Transverse colon (tissue), 4 donors: ENCODE data around the gene NATD1.

Source experiments
- POLR2AphosphoS5 ChIP-seq, 3 donors: sonication (generic); formaldehyde crosslinking; IDR thresholded peaks; one replicate each; pipeline ENCODE4 v1.6.1; 2016; ENCODE audit warnings: antibody characterized with exemption in 3 of 3
- TF ChIP-seq, protein P1 (sequence below), 5 experiments: fragments of 200-600 bp in 3 of 5; fragments of 450-650 bp in 2 of 5; sonication (generic) in 3 of 5; IDR thresholded peaks; 1 replicate in 2 of 5; 2 replicates in 3 of 5; pipeline ENCODE4 v1.5.1; 2016 to 2017; ENCODE audit warnings: antibody characterized with exemption in 5 of 5, inconsistent platforms in 3 of 5, mild to moderate bottlenecking in 2 of 5, moderate library complexity in 1 of 5

DNA sequence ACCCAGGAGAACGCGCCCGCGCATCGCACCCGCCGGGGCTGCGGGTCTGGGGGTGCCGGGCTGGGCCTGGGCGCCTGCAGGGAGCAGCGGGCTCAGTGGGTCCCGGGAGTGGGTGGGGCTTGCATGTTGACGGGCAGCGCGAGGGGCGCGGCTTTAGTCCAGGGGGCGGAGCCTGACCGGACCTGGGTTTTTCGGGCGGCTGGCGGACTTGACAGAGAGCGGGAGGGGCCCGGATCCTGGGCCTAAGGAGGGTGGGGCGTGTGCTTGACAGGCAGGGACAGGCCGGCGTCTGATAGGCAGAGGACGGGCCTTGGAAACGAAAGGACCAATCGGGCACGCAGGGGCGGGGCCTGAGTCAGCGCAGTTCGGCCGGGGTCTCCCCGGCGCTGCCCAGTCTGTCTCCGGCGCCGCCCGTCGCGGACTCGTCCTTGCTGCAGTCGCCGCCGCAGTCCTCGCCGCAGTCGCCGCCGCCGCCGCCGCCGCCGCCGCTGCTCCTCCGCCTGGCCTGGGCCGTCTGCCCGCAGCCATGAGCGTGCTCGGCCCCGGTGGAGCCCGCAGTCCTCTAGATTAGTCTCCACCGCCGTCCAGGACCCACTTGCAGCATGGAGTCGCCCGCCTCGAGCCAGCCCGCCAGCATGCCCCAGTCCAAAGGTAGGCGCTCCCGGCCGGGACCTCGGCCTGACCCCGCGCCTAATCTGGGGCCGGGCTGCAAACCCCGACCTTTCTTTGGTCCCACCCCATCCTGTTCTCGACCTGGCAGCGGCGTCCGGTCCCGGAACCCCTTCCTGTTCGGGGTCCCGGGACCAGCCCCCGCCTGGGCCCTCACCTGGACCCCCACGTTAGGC lies 31.3 kb upstream of the NATD1 start, which contains the start of gene MAP2K3:
- TF ChIP-seq, protein P1, sequence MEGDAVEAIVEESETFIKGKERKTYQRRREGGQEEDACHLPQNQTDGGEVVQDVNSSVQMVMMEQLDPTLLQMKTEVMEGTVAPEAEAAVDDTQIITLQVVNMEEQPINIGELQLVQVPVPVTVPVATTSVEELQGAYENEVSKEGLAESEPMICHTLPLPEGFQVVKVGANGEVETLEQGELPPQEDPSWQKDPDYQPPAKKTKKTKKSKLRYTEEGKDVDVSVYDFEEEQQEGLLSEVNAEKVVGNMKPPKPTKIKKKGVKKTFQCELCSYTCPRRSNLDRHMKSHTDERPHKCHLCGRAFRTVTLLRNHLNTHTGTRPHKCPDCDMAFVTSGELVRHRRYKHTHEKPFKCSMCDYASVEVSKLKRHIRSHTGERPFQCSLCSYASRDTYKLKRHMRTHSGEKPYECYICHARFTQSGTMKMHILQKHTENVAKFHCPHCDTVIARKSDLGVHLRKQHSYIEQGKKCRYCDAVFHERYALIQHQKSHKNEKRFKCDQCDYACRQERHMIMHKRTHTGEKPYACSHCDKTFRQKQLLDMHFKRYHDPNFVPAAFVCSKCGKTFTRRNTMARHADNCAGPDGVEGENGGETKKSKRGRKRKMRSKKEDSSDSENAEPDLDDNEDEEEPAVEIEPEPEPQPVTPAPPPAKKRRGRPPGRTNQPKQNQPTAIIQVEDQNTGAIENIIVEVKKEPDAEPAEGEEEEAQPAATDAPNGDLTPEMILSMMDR (IDR thresholded peaks at IDR 0.05): no peak
- TF ChIP-seq POLR2AphosphoS5 (IDR thresholded peaks at IDR 0.05): peak; percentile 94 to 95 (median 94)
